GM19455 (cell line): Measurements from ENCODE around the gene CDIPT.
"Not testable (repeated sequence)": the region's sequence is repeated elsewhere in the genome, so short reads cannot be mapped to it uniquely, and the experiment has no call there.

Source experiments
- ATAC-seq: cut with Tn5 transposase; IDR thresholded peaks from one replicate; pipeline ENCODE4 v1.9.1; 2021; ENCODE audit not compliant: unreplicated experiment

The CDIPT gene

DNA sequence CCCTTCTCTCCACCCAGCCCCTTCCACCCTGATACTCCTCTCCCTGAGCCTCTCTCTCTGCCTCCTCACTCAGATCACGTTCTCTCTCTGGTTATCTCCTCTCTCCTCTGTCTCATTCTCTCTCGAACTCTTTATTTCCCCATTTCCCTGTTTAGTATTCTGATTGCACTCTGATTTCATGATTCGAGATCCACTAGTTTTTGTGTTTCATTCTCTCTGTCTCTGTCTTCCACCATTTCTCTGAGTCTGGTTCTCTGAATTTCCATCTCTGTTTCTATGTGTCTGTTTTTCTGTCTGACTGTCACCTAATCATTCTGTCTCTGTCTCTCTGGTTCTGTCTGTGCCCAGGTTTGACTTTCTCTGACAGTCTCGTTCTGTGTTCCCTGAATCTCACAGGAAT, 34.3 kb upstream of the CDIPT start:
- ATAC-seq: no peak

GRCh38 chr16:29896841-29897240, 33.8 kb upstream of the CDIPT start:
- no peak for ATAC-seq

DNA sequence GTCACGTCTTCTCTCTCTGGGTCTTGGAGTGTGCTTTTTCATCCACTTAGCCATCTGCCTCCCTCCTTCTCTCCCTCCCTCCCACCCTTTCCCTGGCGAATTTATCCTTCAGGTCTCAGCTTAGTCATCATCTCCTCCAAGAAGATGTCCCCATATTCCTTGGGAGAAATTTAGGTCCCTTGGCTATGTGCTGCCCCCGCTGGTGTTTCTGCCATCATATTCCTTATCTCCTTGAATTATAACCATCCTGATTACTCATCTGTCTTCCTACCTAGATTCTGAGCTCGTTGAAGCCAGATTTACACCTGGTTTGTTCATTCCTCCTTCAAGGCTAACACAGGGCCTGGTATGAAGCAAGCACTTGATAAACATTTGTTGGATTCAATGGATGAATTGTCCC, 31.3 kb upstream of the CDIPT start:
- ATAC-seq: no peak

GRCh38 chr16:29893553-29893952, 30.5 kb upstream of the CDIPT start:
- ATAC-seq: no peak

- ATAC-seq: no peak
Measured at GRCh38 chr16:29892458-29892813, 29.4 kb upstream of the CDIPT start.

DNA sequence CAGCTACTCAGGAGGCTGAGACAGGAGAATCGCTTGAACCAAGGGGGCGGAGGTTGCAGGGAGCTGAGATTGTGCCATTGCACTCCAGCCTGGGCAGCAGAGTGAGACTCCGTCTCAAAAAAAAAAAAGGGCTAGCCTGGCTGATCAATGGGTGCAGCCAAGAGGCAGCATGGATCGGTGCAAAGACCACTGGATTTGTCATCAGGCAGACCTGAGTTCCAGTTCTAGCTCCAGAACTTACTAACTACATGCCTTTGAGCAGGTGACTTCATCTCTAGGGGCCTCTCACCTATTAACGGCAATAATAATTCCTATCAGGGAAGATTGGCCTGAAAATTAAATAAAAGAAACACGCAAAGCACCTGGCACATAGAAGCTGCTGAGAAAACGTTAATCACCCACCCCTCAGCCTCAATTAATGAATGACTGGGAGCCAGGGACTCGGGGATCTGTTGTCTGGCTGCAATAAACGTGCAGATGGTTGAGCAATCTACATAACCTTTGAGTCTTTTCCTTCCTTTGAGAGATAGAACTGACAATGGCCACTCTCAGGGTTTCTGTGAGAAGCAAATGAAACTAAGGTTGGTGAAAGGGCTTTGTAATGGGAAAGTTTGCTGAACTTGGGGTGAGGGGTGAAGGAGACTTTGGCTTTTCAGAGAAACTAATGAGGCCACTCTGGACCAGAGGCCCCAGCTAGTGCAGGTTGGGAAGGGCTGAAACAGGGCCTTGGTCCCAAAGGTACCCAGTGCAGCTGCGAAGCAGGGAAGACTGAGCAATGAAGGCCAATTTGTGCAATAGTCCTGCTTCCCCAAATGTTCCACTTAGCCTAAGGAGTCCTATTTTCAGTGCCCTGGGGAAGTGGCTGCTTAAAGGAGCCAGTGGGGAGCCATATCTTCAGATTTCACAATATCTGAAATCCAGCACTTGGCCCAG, 28.8 kb upstream of the CDIPT start:
- ATAC-seq: no peak

DNA sequence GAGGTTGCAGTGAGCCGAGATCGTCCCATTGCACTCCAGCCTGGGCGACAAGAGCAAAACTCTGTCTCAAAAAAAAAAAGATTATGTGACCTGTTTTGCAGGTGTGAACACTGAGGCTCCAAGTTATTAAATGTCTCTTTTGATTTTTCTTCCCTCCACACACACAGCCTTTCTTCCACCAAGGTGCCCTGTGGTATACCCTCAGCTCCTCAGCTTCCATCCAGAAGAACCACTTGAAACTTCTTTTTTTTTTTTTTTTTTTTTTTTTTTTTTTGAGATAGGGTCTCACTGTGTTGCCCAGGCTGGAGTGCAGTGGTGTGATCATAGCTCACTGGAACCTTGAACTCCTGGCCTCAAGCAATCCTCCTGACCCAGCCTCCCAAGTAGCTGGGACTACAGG, 26.3 kb upstream of the CDIPT start:
- not testable (repeated sequence) for ATAC-seq

- ATAC-seq: no peak
Measured at GRCh38 chr16:29883987-29884386, 21.0 kb upstream of the CDIPT start.

DNA sequence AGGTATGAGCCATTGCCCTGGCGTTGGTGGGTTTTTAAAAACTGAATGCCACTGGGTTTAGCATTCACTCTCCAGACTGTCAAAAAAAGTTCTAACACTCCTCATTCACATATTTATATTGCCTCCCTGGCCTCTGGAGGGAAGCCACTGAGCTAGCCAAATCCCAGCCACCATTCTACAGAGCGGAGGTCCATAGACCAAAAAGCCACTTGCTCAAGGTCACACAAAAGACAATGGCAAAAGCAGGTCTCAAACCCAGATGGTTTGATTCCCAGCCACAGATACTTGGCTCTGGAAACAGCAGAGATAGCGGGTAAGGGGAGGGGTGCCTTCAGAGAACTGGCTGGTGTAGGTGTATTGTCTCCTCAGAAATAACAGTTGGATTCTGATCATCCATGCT, 18.0 kb upstream of the CDIPT start:
- no peak for ATAC-seq

DNA sequence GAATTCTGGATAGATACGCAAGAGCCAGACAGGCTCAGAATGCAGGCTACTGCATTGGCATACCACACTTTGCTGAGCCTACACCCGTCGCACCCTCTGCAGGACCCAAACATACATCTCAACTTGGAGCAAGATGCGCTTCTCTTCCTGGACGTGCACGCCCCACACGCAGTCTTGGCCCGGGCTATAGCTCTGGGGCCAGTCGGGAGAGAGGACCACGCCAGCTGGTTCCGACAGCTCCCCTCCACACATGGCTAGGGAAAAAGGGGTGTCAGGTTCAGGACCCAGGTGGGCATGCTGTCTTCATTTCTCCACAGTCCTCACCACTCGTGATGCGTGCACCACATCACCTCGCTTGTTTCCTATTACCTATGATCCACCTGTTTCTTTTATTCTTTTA, 15.1 kb upstream of the CDIPT start:
- no peak for ATAC-seq

DNA sequence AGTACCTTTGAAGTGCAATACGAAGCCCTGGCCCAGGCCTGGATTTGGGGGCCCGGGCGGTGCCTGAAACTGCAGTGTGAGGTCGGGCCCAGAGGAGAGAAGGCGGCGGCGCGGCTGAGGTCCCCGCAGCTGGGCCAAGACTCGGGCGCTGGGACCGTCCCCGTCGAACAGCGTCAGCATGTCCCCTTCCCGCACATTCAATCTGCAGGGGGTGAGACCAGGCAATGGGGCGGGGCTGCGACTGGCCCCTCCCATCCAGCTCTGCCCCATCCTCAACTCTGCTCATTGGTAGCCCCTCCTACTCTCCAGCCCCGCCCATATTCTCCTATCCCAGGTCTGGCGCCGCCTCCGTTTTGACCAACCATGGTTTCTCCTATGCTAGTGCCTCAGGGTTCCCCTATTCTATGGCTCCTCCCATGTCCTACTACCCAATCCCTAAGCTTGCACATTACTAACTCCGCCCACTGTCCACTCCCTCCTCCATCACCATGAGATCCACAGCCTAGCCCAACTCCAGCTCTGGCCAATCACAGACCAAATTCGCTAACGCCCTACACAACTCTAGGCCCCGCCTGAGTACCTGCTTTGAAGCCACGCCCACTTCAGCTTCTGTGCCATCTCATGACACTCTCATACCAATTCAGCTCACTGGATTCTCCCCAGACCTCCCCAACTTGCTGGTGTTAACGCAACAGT, 14.4 kb upstream of the CDIPT start:
- no peak for ATAC-seq

DNA sequence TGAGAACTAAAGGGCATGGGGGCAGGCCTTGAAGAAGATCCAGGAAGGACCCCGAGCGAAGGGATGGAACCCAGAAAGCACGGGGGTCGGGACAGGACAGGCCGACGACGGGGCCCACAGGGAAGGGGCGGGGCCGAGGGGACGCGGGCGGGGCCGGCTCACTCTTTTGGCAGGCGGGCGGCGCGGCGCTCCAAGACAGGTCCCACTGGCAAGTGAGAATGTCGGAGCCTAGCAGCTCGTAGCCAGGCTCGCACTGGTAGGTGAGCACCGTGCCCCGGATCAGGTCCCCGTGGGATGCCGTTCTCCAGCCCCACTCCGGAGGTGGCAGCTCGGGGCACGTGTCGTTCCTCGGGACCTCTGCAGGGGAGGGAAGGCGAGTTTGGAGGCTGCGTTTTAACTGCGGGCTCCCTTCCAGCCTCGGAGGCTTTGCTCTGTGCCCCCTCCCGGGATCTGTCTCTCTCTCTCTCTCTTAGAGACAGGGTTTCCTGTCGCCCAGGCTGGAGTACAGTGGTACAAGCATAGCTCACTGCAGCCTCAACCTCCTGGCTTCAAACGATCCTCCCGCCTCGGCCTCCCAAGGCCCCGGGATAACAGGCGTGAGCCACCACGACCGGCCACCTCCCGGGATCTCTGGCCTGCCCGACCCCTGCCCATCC, 13.7 kb upstream of the CDIPT start:
- ATAC-seq: no peak

- no peak for ATAC-seq
Measured at GRCh38 chr16:29876217-29876593, 13.2 kb upstream of the CDIPT start.

GRCh38 chr16:29875206-29875605, 12.2 kb upstream of the CDIPT start:
- no peak for ATAC-seq

GRCh38 chr16:29873319-29873718, 10.3 kb upstream of the CDIPT start:
- no peak for ATAC-seq

DNA sequence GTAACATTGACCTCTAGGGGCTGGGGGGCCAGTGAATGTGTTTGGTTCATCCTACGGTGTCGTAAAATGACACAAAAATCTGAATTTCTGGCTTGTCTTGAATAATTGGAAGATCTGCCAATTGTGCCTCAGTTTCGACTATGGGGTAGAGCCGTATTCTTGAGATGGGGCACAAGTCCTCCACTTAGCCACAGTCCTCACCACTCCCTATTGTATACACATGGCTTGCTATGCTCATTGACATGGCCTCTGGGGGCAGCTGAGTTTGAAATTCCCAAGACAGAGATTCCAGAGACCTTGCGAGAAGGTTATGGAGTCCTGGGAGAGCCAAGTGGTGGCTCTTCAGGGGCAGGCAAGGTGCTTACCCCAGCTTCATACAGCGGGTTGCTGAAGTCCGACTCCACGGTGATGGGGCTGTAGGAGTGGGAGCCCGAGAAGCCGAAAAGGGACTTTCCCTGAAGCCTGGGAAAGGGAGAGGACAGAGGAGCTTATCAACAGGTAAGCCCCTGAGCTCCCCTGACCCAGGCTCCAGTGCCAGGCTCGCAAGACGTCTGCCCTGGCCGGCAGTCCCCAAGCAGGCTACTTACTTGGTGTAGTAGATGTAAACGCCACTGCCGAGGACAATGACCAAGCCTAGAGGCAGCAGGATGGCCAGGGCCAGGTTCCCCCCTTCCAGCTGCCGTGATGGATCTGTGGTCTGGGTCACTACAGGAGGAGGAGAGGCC, 9.0 kb upstream of the CDIPT start:
- no peak for ATAC-seq

- ATAC-seq: not testable (repeated sequence)
Measured at GRCh38 chr16:29869067-29869466, 6.0 kb upstream of the CDIPT start.

DNA sequence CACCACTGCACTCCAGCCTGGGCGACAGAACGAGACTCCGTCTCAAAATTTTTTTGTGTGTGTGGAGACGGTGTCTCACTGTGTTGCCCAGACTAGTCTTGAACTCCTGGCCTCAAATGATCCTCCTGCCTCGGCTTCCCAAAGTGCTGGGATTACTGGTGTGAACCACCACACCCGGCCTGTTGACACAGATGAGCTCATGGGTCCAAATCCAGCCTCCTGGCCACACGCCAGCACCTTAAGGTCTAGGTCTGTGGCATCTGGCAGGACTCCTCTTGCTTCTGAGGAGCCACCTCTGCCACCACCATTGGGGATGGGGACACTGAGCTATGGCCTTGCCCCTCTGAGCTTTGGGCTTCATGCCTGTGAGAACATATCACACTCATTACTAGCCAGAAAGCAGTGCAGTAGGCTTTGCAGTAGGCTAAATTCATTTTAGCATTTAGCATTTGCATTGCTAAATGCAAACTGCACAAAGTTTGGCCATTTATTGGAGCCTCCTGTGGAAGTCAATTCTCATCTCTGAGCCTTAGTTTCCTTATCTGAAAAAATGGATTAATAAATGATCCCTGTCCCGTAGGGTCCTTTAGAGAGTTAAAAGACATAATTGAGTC, 5.5 kb upstream of the CDIPT start:
- no peak for ATAC-seq

GRCh38 chr16:29864205-29864604, 1.2 kb upstream of the CDIPT start:
- no peak for ATAC-seq

DNA sequence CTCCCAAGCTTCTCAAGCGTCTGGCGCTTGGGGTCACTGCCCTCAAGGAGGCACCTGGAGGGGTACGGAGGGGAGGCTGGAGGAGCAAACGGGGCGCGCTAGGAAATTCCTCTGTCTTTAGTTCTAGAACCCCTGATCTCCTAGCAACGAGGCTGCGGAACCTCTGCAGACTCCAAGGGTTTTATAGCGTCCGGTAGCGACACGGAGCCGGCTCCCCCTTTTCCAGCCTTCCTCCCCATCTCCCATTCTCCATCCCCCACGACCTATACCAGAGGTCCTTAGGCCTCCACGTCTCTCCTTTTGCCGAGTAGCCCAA, 601 bp upstream of the CDIPT start:
- no peak for ATAC-seq

GRCh38 chr16:29862383-29862883, 593 bp downstream of the CDIPT start:
- ATAC-seq: peak; percentile 5
